Measurements from ENCODE around the gene TBC1D14. TPM values are rescaled to one million over a fixed set of nuclear protein-coding genes. Genes with fewer than 3 reads are reported as not detected.

The TBC1D14 gene
- total RNA-seq, 1 experiment from 2014 or later = 50.2 TPM

GRCh38 chr4:6880691-6881090, 28.9 kb upstream of the TBC1D14 start:
- no peak overlapping the region for H3T11ph ChIP-seq (ENCODE audit: low read length)
- H3K18ac ChIP-seq (ENCODE audit: insufficient read length, low read depth, low read length) = no peak overlapping the region
- no peak overlapping the region for H2BK5ac ChIP-seq (ENCODE audit: insufficient read length, low read length)
- Mint-ChIP-seq H3K36me3 (ENCODE audit: insufficient read depth in 1 of 3, low read depth in 3 of 3) (peaks cover 32 to 67% (median 67%) of the 10 kb centered on the region in 3 experiments; a peak in 6 of 7 replicates), H3K4me3 (no peak overlapping the region), H3K27me3 (ENCODE audit: low read depth) (peaks cover 1% of the 10 kb centered on the region; the same call in 1 of the 2 replicates), H3K27ac (no peak overlapping the region; a peak in 2 of 7 replicates), H3K4me1 (peaks cover 11% of the 10 kb centered on the region in 2 experiments), H3K9me3 (no peaks in the 10 kb centered on the region)
- H2BK20ac ChIP-seq (ENCODE audit: low read depth, low read length, poor library complexity, severe bottlenecking) = no peak overlapping the region
- H3K79me2 ChIP-seq (ENCODE audit: insufficient read depth, low read length) = no peaks in the 10 kb centered on the region
- no peaks in the 10 kb centered on the region for H3K9me3 ChIP-seq (ENCODE audit: control insufficient read depth, low read depth, low read length)
- no peak overlapping the region for H3K56ac ChIP-seq (ENCODE audit: insufficient read length, low read depth, low read length)
- H3K27me3 ChIP-seq (ENCODE audit: insufficient read depth, low read length) = no peaks in the 10 kb centered on the region
- no peak overlapping the region for H3K23ac ChIP-seq (ENCODE audit: insufficient read length, low read depth, low read length)
- no peaks in the 10 kb centered on the region for H4K20me1 ChIP-seq (ENCODE audit: control insufficient read depth, insufficient read depth, insufficient read length)
- H3K4me1 ChIP-seq (ENCODE audit: insufficient read depth, low read length) = no peaks in the 10 kb centered on the region; the same call in 1 of the 2 replicates
- no peak for TF ChIP-seq CTCF (conservative IDR thresholded peaks at IDR 0.05)
- H2AFZ ChIP-seq (ENCODE audit: low read length) = no peak overlapping the region
- DNase-seq = no peak
- H3K27ac ChIP-seq (ENCODE audit: insufficient read length, low read depth, low read length) = no peak overlapping the region
- no peaks in the 10 kb centered on the region for H3K23me2 ChIP-seq (ENCODE audit: insufficient read length, low read depth, low read length, poor library complexity, severe bottlenecking)
- no peak overlapping the region for H4K5ac ChIP-seq (ENCODE audit: insufficient read length, low read depth, low read length)
- no peak overlapping the region for H4K8ac ChIP-seq (replicated peaks; ENCODE audit: insufficient read length, low read depth, low read length)
- H3K9ac ChIP-seq (ENCODE audit: extremely low read depth, insufficient read length, low read length) = no peak overlapping the region
- no peaks in the 10 kb centered on the region for H3K79me1 ChIP-seq (ENCODE audit: insufficient read depth, low read depth, low read length, poor library complexity, severe bottlenecking)
- no peak overlapping the region for H2BK12ac ChIP-seq (ENCODE audit: insufficient read length, low read depth, low read length)
- H2BK120ac ChIP-seq (ENCODE audit: low read depth, low read length, poor library complexity, severe bottlenecking) = no peak overlapping the region
- no peak overlapping the region for H2BK15ac ChIP-seq (ENCODE audit: low read depth, low read length)
- H3K14ac ChIP-seq (ENCODE audit: insufficient read depth, low read length) = no peak overlapping the region
- no peak overlapping the region for H3K4me2 ChIP-seq (ENCODE audit: insufficient read depth, insufficient read length, low read length)
- no CpG with 5 or more reads among the region's 7 CpGs for WGBS (ENCODE audit: extremely low coverage, insufficient read length, low lambda C conversion rate)
- H4K91ac ChIP-seq (ENCODE audit: insufficient read length, low read depth, low read length) = no peak overlapping the region
- no peak overlapping the region for H2AK5ac ChIP-seq (ENCODE audit: insufficient read length, low read length)
- H3K4ac ChIP-seq (ENCODE audit: low read depth, low read length) = no peak overlapping the region
